ENCODE results near the gene PCDHGB3.
A peak's percentile ranks its signal among the peaks of the same experiment; 100 is the strongest.
"Not testable (repeated sequence)": the region's sequence is repeated elsewhere in the genome, so short reads cannot be mapped to it uniquely, and the experiment has no call there.

The PCDHGB3 gene

DNA sequence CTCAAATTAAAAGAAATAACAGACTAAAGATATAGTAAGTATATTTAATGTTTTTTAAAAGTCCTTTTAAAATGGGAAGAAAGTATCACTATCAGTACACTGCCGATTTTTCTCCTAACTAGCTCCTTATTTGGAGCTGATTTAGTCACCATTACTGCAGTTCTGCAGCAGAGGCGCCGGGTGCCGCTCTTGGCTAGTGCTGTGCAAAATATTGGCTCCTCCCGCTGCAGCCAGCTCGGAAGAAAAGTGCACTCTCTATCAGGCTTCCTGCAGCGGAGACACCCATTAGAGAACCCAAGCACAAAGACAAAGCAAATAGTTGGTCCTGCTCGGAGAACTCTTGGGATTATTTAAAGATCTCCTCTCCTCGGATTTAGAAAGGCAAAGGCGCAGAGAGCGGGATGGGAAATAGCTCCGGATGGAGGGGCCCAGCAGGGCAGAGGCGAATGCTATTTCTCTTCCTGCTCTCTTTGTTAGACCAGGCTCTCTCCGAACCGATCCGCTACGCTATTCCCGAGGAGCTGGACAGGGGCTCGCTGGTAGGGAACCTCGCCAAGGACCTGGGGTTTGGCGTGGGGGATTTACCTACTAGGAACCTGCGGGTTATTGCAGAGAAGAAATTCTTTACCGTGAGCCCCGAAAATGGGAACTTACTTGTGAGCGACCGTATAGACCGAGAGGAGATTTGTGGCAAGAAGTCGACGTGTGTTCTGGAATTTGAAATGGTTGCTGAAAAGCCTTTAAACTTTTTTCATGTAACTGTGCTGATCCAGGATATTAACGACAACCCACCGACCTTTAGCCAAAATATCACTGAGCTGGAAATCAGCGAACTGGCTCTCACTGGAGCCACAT lies at the start of gene PCDHGB3:
PCDHGB3 (plus strand) TSS at position 249 of the 855 bp plus-strand sequence; CDS start at position 402, 153 bp downstream.
- DNase-seq, result no peak

- no peak for DNase-seq
These were observed 47.8 kb upstream of the PCDHGB3 start for GRCh38 chr5:141322261-141322660.

- DNase-seq, result peak; percentile 52
These were observed 43.8 kb upstream of the PCDHGB3 start for GRCh38 chr5:141326088-141326854.

GRCh38 chr5:141328231-141328630 lies 41.8 kb upstream of the PCDHGB3 start:
- no peak for DNase-seq

- DNase-seq, result no peak
These were observed 39.6 kb upstream of the PCDHGB3 start, which contains the start of gene PCDHGA1 for GRCh38 chr5:141330299-141331080. Gene PCDHGA1, plus strand, starts transcription at chr5:141330514.

GRCh38 chr5:141332571-141332970 lies 37.5 kb upstream of the PCDHGB3 start:
- not testable (repeated sequence) for DNase-seq

GRCh38 chr5:141338538-141339306 lies 31.3 kb upstream of the PCDHGB3 start, which contains the start of gene PCDHGA2:
Gene PCDHGA2, plus strand, starts transcription at chr5:141338760.
- no peak for DNase-seq

GRCh38 chr5:141340781-141341354 lies 29.2 kb upstream of the PCDHGB3 start:
- DNase-seq, result not testable (repeated sequence)

DNA sequence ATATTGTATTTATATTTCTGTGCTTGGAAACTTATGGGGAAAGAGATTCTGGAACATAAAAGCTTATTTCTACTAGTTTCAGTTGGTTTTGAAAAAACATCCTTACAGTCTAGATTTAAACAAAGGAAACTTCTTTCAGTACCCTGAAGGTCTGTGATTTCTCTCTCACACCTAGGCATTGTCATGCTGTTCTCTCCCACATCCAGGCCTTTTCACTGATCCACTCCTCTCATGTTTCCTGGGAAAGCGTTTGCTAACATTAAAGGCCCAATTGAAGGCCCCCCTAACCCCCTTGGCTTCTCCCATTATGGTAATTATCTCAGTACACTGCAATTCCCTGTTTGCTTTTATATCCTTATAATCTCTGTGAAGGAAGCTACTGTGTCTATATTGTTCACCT lies 27.3 kb upstream of the PCDHGB3 start:
- no peak for DNase-seq

GRCh38 chr5:141343242-141343952 lies 26.6 kb upstream of the PCDHGB3 start, which contains the start of gene PCDHGA3:
Gene PCDHGA3, plus strand, starts transcription at chr5:141343829. Its CDS starts 205 bp downstream, at chr5:141344034.
- DNase-seq, result no peak

DNA sequence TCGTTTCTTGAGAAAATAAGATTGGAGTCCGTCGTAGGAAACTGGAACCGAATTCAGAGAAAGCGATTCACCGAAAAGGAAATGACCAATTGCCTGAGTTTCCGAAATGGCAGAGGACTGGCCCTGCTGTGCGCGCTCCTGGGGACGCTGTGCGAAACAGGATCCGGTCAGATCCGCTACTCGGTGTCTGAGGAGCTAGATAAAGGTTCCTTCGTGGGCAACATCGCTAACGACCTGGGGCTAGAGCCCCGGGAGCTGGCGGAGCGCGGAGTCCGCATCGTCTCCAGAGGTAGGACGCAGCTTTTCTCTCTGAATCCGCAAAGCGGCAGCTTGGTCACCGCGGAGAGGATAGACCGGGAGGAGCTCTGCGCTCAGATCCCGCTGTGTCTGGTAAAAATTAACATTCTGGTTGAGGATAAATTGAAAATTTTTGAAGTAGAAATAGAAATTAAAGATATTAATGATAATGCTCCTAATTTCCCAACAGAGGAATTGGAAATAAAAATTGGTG lies 26.0 kb upstream of the PCDHGB3 start:
- DNase-seq, result no peak

DNA sequence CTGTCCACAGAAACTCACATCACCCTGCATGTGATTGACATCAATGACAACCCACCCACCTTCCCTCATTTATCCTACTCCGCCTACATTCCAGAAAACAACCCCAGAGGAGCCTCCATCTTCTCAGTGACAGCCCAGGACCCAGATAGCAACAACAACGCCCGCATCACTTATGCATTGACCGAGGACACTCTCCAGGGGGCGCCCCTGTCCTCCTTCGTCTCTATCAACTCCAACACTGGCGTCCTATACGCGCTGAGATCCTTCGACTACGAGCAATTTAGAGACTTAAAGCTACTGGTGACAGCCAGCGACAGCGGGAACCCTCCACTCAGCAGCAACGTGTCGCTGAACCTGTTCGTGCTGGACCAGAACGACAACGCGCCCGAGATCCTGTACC lies 24.7 kb upstream of the PCDHGB3 start:
- no peak for DNase-seq

DNA sequence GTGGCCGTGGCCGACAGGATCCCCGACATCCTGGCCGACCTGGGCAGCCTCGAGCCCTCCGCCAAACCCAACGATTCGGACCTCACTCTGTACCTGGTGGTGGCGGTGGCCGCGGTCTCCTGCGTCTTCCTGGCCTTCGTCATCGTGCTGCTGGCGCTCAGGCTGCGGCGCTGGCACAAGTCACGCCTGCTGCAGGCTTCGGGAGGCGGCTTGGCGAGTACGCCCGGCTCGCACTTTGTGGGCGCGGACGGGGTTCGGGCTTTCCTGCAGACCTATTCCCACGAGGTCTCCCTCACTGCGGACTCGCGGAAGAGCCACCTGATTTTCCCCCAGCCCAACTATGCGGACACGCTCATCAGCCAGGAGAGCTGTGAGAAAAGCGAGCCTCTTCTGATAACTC lies 24.0 kb upstream of the PCDHGB3 start:
- not testable (repeated sequence) for DNase-seq

GRCh38 chr5:141349917-141350619 lies 20.0 kb upstream of the PCDHGB3 start, which contains the start of gene PCDHGB1:
Gene PCDHGB1, plus strand, starts transcription at chr5:141350099. Its CDS starts 162 bp downstream, at chr5:141350261.
- no peak for DNase-seq

DNA sequence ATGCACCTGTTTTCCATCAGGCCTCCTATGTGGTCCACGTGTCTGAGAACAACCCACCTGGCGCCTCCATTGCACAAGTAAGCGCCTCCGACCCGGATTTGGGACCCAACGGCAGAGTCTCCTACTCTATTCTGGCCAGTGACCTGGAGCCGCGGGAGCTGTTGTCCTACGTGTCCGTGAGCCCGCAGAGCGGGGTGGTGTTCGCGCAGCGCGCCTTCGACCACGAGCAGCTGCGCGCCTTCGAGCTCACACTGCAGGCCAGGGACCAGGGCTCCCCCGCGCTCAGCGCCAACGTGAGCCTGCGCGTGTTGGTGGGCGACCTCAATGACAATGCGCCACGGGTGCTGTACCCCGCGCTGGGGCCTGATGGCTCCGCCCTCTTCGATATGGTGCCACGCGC lies 18.5 kb upstream of the PCDHGB3 start:
- no peak for DNase-seq

- DNase-seq, result no peak
These were observed 15.1 kb upstream of the PCDHGB3 start, which contains the start of gene PCDHGA4 for GRCh38 chr5:141354900-141355469. Gene PCDHGA4, plus strand, starts transcription at chr5:141355021. Its CDS starts 87 bp downstream, at chr5:141355108.

- no peak for DNase-seq
These were observed 14.4 kb upstream of the PCDHGB3 start for GRCh38 chr5:141355641-141356040.

- no peak for DNase-seq
These were observed 13.9 kb upstream of the PCDHGB3 start for GRCh38 chr5:141356133-141356532.

DNA sequence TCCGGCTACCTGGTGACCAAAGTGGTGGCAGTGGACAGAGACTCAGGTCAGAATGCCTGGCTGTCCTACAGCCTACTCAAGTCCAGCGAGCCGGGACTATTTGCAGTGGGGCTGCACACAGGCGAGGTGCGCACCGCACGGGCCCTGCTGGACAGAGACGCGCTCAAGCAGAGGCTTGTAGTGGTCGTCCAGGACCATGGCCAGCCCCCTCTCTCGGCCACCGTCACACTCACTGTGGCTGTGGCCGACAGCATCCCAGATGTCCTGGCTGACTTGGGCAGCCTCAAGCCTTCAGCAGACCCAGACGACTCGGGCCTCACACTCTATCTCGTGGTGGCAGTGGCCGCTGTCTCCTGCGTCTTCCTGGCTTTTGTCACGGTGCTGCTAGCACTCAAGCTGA lies 13.1 kb upstream of the PCDHGB3 start:
- no peak for DNase-seq

Measured in activated CD4-positive, CD25-positive, alpha-beta regulatory T cell treated with anti-CD3 and anti-CD28 coated beads, Interleukin-2, amount 50 U/mL, for 72 hours (primary cell).